ENCODE results near the gene TAB3. TPM values are rescaled to one million over a fixed set of nuclear protein-coding genes. Genes with fewer than 3 reads are reported as not detected.

The TAB3 gene
- total and polyA plus RNA-seq, 2 of the 4 experiments (the other 2 are of a cell fraction) = 4.7 to 6.4 TPM

DNA sequence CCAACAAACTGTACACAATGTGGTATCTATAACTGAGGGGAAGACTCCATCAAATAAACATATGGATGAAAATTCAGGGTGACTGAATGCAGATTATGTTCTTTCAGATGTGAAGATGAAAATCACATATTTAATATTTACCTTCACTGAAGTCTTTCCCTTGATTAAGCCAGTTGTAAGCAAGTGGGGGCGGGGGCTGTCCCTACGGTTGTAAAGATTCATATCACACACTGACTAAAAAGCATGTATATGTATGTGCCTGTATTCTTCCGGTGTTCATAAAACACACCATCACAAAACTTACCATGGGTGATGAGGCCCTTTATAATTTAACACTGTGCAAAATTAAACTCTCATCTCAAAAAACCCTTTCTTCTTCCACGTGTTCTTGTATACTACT lies 1.3 kb downstream of the TAB3 start:
- H2AK9ac ChIP-seq (replicated peaks; ENCODE audit: low read depth, low read length, poor library complexity) = no peak overlapping the region
- H3K9ac ChIP-seq (ENCODE audit: low read depth, low read length) = no peak overlapping the region
- H4K8ac ChIP-seq (ENCODE audit: low read depth in 2 of 2, low read length in 2 of 2) = no peak overlapping the region
- BruUV-seq (replicated peaks) = no TSS peak
- no peak overlapping the region for H2BK5ac ChIP-seq (ENCODE audit: low read depth, low read length, poor library complexity, severe bottlenecking)
- H4K5ac ChIP-seq (ENCODE audit: low read depth, low read length) = no peak overlapping the region
- no peak overlapping the region for H4K91ac ChIP-seq (ENCODE audit: insufficient read depth, low read depth, low read length)
- ChIA-PET POLR2A (ENCODE audit: unreplicated experiment) (no interaction called here), CTCF (no interaction called here)
- no peaks in the 10 kb centered on the region for H3K27me3 ChIP-seq (ENCODE audit: control insufficient read depth, insufficient read depth, low read length)
- no peak overlapping the region for H3K18ac ChIP-seq (ENCODE audit: low read depth, low read length)
- peaks cover 2 to 11% of the 10 kb centered on the region in 2 experiments; a peak in 3 of 4 replicates for H3K79me1 ChIP-seq (ENCODE audit: low read depth in 1 of 2, low read length in 2 of 2)
- no CpG with 5 or more reads among the region's 4 CpGs for WGBS, 2 experiments (ENCODE audit: extremely low coverage in 2 of 2, insufficient read length in 1 of 2)
- no peak overlapping the region for H2BK20ac ChIP-seq (ENCODE audit: low read depth, low read length)
- H3K9me3 ChIP-seq (ENCODE audit: control insufficient read depth, insufficient read depth, low read length) = no peaks in the 10 kb centered on the region
- dilution Hi-C loops (cut with HindIII; ENCODE audit: low sequenced_read_pairs, unreplicated experiment) (no loop called here), intact Hi-C loops (cut with micrococcal nuclease) (no loop called here), in situ Hi-C loops (cut with MboI; ENCODE audit: low sequenced_read_pairs) (no loop called here)
- DNase-seq (no peak), ATAC-seq (ENCODE audit: low read depth) (no peak)
- H2BK120ac ChIP-seq (ENCODE audit: low read depth, low read length) = no peak overlapping the region
- H3K4ac ChIP-seq (ENCODE audit: low read depth, low read length) = no peak overlapping the region
- no peak overlapping the region for H3K4me3 ChIP-seq (ENCODE audit: insufficient read depth, low read depth, low read length)
- H3K36me3 ChIP-seq (ENCODE audit: control insufficient read depth, insufficient read depth, low read length) = no peaks in the 10 kb centered on the region
- H3K27ac ChIP-seq (ENCODE audit: insufficient read depth, low read length) = no peak overlapping the region
- H2BK15ac ChIP-seq (ENCODE audit: low read depth, low read length) = no peak overlapping the region
- H3K4me2 ChIP-seq (ENCODE audit: low read depth, low read length) = no peak overlapping the region
- H3K23ac ChIP-seq (ENCODE audit: low read depth, low read length) = no peak overlapping the region
- no peak overlapping the region for H3K14ac ChIP-seq (replicated peaks; ENCODE audit: low read depth, low read length)
- no peaks in the 10 kb centered on the region for H4K20me1 ChIP-seq (ENCODE audit: insufficient read depth, low read length)
- H3K4me1 ChIP-seq (ENCODE audit: control insufficient read depth, insufficient read depth, low read length) = no peaks in the 10 kb centered on the region
- TF ChIP-seq BHLHE40 (IDR thresholded peaks at IDR 0.05; ENCODE audit: low read depth, low read length) = no peak
- H2AFZ ChIP-seq (replicated peaks; ENCODE audit: low read length, poor library complexity) = no peak overlapping the region
- no peak overlapping the region for H2AK5ac ChIP-seq (ENCODE audit: low read depth, low read length)
- 0 out of 2 replicates have a peak, but pooled peaks cover 3% of the 10 kb centered on the region for H3K9me1 ChIP-seq (ENCODE audit: insufficient read depth, low read length)
- no peak overlapping the region for H3K56ac ChIP-seq (ENCODE audit: extremely low read depth, insufficient read depth, low read length)

Data from IMR-90 (cell line).